ENCODE data around the gene DAPK2. TPM values are rescaled to one million over a fixed set of nuclear protein-coding genes. Genes with fewer than 3 reads are reported as not detected.

DAPK2 gene
- total and polyA plus RNA-seq, 3 donors from 2014 or later, result 3.6 to 7.7 (median 5.9) TPM

DNA sequence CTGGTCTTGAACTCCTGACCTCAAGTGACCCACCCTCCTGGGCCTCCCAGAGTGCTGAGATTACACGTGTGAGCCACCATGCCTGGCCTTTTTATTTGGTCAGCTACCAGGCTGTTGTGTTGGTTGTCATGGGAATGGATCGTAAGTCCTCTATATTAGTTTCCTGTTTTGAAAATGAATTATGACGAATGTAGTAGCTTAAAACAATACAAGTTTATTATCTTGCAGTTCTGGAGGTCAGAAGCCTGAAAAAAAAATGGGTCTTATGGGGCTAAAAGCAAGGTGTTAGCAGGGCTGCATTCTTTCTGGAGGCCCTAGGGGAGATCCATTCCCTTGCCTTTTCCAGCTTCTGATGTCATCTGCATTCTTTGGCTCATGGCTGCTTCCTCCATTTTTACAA, 187.4 kb downstream of the DAPK2 start:
- no peak overlapping the region for H3K27ac ChIP-seq
- no peak for DNase-seq
- H3K4me3 ChIP-seq, result no peak overlapping the region
- intact Hi-C loops (cut with DNase I; ENCODE audit: low total_unique reads), result no loop called here
- no peaks in the 10 kb centered on the region for H3K36me3 ChIP-seq (ENCODE audit: low read depth, missing control alignments)
- H3K4me1 ChIP-seq, result peaks cover 6% of the 10 kb centered on the region
- H3K27me3 ChIP-seq, result no peaks in the 10 kb centered on the region
- 66 to 67% methylated on average over 3 of the region's 3 CpGs for WGBS, 2 donors
- H3K9me3 ChIP-seq, result no peaks in the 10 kb centered on the region
- no peak for TF ChIP-seq POLR2A (IDR thresholded peaks at IDR 0.05)
- TF ChIP-seq, protein P1, sequence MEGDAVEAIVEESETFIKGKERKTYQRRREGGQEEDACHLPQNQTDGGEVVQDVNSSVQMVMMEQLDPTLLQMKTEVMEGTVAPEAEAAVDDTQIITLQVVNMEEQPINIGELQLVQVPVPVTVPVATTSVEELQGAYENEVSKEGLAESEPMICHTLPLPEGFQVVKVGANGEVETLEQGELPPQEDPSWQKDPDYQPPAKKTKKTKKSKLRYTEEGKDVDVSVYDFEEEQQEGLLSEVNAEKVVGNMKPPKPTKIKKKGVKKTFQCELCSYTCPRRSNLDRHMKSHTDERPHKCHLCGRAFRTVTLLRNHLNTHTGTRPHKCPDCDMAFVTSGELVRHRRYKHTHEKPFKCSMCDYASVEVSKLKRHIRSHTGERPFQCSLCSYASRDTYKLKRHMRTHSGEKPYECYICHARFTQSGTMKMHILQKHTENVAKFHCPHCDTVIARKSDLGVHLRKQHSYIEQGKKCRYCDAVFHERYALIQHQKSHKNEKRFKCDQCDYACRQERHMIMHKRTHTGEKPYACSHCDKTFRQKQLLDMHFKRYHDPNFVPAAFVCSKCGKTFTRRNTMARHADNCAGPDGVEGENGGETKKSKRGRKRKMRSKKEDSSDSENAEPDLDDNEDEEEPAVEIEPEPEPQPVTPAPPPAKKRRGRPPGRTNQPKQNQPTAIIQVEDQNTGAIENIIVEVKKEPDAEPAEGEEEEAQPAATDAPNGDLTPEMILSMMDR (IDR thresholded peaks at IDR 0.05), result no peak

DNA sequence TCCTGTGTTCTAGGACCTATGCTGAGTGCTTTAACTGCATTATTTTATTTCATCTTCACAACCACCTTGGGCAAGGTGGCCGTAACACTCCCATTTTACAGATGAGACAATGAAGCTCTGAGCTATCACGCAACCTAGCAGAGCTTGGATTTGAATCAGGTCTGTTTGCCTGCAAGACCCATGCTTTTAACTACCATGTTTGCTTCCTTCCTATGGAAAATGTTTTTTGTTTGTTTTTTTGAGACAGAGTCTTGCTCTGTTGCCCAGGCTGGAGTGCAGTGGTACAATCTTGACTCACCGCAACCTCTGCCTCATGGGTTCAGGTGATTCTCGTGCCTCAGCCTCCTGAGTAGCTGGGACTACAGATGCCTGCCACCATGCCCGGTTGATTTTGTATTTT, 187.8 kb downstream of the DAPK2 start:
- no peak for TF ChIP-seq POLR2A (IDR thresholded peaks at IDR 0.05)
- TF ChIP-seq, protein P1 (IDR thresholded peaks at IDR 0.05), result no peak
- Histone ChIP-seq H3K27me3 (no peaks in the 10 kb centered on the region), H3K4me3 (no peak overlapping the region), H3K9me3 (no peaks in the 10 kb centered on the region), H3K4me1 (peaks cover 6% of the 10 kb centered on the region), H3K36me3 (ENCODE audit: low read depth, missing control alignments) (no peaks in the 10 kb centered on the region), H3K27ac (no peak overlapping the region)
- 90 to 95% methylated on average over 5 of the region's 5 CpGs for WGBS, 2 donors
- intact Hi-C loops (cut with DNase I; ENCODE audit: low total_unique reads), result no loop called here
- no peak for DNase-seq

DNA sequence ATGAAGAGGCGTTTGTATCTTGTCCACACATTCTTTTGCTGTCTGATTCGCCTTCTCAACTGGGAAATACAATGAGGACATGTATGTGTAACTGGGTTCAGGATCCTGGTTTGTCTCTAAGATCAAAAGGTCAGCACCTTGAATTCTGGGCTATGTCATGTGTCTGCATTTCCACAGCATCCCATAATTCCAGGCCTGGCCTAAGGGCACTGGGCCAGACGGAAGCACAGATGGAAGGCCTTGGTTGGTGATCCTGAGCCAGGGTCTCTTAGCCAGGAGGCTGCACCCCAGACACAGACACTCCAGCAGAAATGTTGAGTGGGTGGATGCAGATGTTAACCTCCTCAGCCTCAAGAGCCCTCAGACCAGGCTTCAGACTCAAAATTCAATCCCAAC, 188.8 kb downstream of the DAPK2 start:
- Histone ChIP-seq H3K4me1 (peaks cover 6% of the 10 kb centered on the region), H3K27me3 (no peaks in the 10 kb centered on the region), H3K9me3 (no peaks in the 10 kb centered on the region), H3K4me3 (no peak overlapping the region), H3K36me3 (ENCODE audit: low read depth, missing control alignments) (no peaks in the 10 kb centered on the region), H3K27ac (peak overlapping the region in 1 of 2 donors; percentile 51)
- WGBS, 2 donors, result 37 to 45% methylated on average over 2 to 3 of the region's 3 CpGs
- TF ChIP-seq, protein P1 (IDR thresholded peaks at IDR 0.05), result no peak
- TF ChIP-seq POLR2A (IDR thresholded peaks at IDR 0.05), result no peak
- intact Hi-C loops (cut with DNase I; ENCODE audit: low total_unique reads), result no loop called here
- no peak for DNase-seq

MicroRNA genes within 50 kb of the gene (microRNA counts, 767-probe panel; counts per million panel counts)
- microRNA hsa-miR-422a, result 0 to 152 counts per million in 2 donors

Small RNA genes within 50 kb of the gene (microRNA-seq; reads per million reads assigned to microRNA genes)
- 0 reads per million in 2 donors for gene MIR422A (ENCODE audit: borderline number of aligned reads in 2 of 2, borderline replicate concordance in 1 of 2)

Small RNA genes within 50 kb of the gene (small RNA-seq; reads per million reads assigned to genes)
- 0 reads per million in 2 donors for gene AC015914.2
- 0 reads per million in 2 donors for gene MIR422A

Other genes with a start within 250 kb of the DAPK2 start
- gene HERC1, start 212.5 kb downstream of the DAPK2 start, total RNA-seq, result 100 to 1,000 TPM; 165 to 196 TPM
- 73.2 TPM for gene HERC1, start 212.5 kb downstream of the DAPK2 start, polyA plus RNA-seq (ENCODE audit: insufficient read depth, low read depth, low replicate concordance)
- 10 to 100 TPM; 36.1 to 36.8 TPM for gene CIAO2A, start 47.4 kb upstream of the DAPK2 start, total RNA-seq
- gene CIAO2A, start 47.4 kb upstream of the DAPK2 start, polyA plus RNA-seq (ENCODE audit: insufficient read depth, low read depth, low replicate concordance), result 33.7 TPM
- 10 to 100 TPM; 79.1 to 86.0 TPM for gene SNX1, start 49.5 kb upstream of the DAPK2 start, total RNA-seq
- gene SNX1, start 49.5 kb upstream of the DAPK2 start, polyA plus RNA-seq (ENCODE audit: insufficient read depth, low read depth, low replicate concordance), result 93.1 TPM
- gene SNX22, start 105.2 kb upstream of the DAPK2 start, total RNA-seq, result 1 to 10 TPM; 2.0 TPM
- gene SNX22, start 105.2 kb upstream of the DAPK2 start, polyA plus RNA-seq (ENCODE audit: insufficient read depth, low read depth, low replicate concordance), result 1.9 TPM
- gene PPIB, start 116.5 kb upstream of the DAPK2 start, total RNA-seq, result 100 to 1,000 TPM; 202 to 302 TPM
- gene PPIB, start 116.5 kb upstream of the DAPK2 start, polyA plus RNA-seq (ENCODE audit: insufficient read depth, low read depth, low replicate concordance), result 288 TPM